Upper lobe of left lung (tissue), 4 donors: ENCODE data around the gene PDE4C.

Experiments
- POLR2A ChIP-seq, 4 donors: fragments of 450-650 bp; IDR thresholded peaks; one replicate each; pipeline ENCODE4 v1.5.1; 2016 to 2017; ENCODE audit warnings: antibody characterized with exemption in 4 of 4, mild to moderate bottlenecking in 2 of 4
- TF ChIP-seq, protein P1 (sequence below), 6 experiments: fragments of 450-650 bp in 4 of 6; fragments of 200-600 bp in 2 of 6; sonication (generic) in 2 of 6; IDR thresholded peaks; one replicate each; pipeline ENCODE4 v1.5.1; 2016 to 2019; ENCODE audit warnings: antibody characterized with exemption in 6 of 6

DNA sequence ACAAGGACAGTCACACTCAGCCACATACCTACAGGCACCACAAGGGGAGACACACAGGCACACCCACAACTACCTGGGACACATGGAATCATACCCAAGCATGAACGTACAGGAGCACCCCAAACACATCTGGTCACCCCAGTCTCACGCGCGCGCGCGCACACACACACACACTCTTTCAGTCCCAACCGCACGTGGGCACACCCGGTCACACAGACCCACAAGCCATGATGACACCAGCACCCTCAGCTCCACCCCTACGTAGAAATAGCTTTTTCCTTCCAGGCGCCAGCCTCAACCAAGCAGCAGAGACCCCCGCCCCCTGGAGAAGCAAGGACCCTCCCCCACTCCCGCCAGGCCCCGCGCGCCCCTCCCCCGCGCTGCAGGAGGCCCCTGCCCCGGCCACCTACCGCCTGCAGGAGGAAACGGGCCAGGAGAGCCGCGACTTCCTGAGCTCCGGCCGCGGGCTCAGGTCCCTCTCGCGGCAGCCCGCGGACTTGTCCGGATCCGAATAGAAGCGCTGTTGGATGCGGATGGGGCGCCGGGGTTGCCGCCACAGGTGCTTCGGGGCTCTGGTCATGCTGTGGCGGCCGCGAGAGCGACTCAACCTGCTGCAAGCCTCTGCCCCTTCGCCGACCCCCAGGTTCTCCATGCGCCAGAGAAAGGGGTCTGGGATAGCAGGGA is 6.4 kb upstream of the PDE4C start:
- TF ChIP-seq, protein P1, sequence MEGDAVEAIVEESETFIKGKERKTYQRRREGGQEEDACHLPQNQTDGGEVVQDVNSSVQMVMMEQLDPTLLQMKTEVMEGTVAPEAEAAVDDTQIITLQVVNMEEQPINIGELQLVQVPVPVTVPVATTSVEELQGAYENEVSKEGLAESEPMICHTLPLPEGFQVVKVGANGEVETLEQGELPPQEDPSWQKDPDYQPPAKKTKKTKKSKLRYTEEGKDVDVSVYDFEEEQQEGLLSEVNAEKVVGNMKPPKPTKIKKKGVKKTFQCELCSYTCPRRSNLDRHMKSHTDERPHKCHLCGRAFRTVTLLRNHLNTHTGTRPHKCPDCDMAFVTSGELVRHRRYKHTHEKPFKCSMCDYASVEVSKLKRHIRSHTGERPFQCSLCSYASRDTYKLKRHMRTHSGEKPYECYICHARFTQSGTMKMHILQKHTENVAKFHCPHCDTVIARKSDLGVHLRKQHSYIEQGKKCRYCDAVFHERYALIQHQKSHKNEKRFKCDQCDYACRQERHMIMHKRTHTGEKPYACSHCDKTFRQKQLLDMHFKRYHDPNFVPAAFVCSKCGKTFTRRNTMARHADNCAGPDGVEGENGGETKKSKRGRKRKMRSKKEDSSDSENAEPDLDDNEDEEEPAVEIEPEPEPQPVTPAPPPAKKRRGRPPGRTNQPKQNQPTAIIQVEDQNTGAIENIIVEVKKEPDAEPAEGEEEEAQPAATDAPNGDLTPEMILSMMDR (IDR thresholded peaks at IDR 0.05): no peak
- no peak for TF ChIP-seq POLR2A (IDR thresholded peaks at IDR 0.05)
